BE2C (cell line): Measurements from ENCODE around the gene MED31.
"Not testable (repeated sequence)": the region's sequence is repeated elsewhere in the genome, so short reads cannot be mapped to it uniquely, and the experiment has no call there.

ENCODE experiments used
- DNase-seq: peaks from one replicate; pipeline ENCODE4 v3.0.0-alpha.2; 2020
- H3K27me3 ChIP-seq: fragments of 250-450 bp; sonication (Bioruptor Pico); 2 replicates; pipeline ENCODE4 v1.5.1; 2020; ENCODE audit warnings: mild to moderate bottlenecking
- H3K36me3 ChIP-seq: fragments of 250-450 bp; sonication (Bioruptor Pico); 2 replicates; pipeline ENCODE4 v1.5.1; 2020; ENCODE audit warnings: mild to moderate bottlenecking
- H3K4me1 ChIP-seq: fragments of 250-450 bp; sonication (Bioruptor Pico); 2 replicates; pipeline ENCODE4 v1.5.1; 2020
- H3K4me3 ChIP-seq: 2 replicates; pipeline ENCODE4 v1.5.1; 2011; ENCODE audit warnings: low read depth, low read length
- H3K9me3 ChIP-seq: fragments of 250-450 bp; sonication (Bioruptor Pico); 2 replicates; pipeline ENCODE4 v1.5.1; 2020
- TF ChIP-seq, protein P1 (sequence below): IDR thresholded peaks from 2 replicates; pipeline ENCODE4 v1.5.1; 2012; ENCODE audit warnings: mild to moderate bottlenecking, low read depth, low read length

The MED31 gene

DNA sequence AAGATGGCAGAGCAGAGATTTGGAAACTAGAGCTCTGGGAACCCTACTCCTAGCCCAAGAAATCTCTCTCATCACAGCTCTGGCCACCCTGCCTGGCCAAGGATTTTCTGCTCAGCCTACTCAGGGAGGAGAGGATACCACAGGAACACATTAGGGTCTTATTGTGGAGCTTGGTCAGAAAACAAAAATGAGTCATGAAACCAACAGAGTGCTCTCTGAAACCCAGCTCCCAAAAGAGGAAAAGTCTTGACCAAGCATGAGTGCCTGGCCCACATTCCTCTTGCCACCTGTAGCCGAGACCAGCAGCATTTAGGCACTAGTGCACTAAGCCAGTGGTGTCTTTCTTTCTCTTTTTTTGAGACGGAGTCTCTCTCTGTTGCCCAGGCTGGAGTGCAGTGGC lies 43.6 kb upstream of the MED31 start:
- Histone ChIP-seq H3K4me1 (no peaks in the 10 kb centered on the region), H3K9me3 (no peaks in the 10 kb centered on the region), H3K36me3 (no peaks in the 10 kb centered on the region), H3K27me3 (no peaks in the 10 kb centered on the region), H3K4me3 (no peak overlapping the region)
- TF ChIP-seq, protein P1, sequence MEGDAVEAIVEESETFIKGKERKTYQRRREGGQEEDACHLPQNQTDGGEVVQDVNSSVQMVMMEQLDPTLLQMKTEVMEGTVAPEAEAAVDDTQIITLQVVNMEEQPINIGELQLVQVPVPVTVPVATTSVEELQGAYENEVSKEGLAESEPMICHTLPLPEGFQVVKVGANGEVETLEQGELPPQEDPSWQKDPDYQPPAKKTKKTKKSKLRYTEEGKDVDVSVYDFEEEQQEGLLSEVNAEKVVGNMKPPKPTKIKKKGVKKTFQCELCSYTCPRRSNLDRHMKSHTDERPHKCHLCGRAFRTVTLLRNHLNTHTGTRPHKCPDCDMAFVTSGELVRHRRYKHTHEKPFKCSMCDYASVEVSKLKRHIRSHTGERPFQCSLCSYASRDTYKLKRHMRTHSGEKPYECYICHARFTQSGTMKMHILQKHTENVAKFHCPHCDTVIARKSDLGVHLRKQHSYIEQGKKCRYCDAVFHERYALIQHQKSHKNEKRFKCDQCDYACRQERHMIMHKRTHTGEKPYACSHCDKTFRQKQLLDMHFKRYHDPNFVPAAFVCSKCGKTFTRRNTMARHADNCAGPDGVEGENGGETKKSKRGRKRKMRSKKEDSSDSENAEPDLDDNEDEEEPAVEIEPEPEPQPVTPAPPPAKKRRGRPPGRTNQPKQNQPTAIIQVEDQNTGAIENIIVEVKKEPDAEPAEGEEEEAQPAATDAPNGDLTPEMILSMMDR, result no peak
- DNase-seq, result no peak

DNA sequence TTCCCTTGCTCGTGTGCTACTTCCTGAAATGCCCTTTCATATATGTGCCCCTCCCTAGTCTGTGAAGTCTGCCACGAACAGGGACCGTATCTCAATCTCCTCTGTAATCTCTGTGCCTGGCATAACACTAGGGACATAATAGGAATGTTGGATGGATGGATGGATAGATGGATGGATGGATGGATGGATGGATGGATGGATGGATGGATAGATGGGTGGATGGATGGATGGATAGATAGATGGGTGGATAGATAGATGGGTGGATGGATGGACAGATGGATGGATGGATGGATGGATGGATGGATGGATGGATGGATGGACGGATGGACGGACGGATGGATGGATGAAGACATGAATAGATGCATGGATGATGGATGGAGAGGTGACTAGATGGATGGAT lies 40.6 kb upstream of the MED31 start:
- H3K9me3 ChIP-seq, result not testable (repeated sequence)

DNA sequence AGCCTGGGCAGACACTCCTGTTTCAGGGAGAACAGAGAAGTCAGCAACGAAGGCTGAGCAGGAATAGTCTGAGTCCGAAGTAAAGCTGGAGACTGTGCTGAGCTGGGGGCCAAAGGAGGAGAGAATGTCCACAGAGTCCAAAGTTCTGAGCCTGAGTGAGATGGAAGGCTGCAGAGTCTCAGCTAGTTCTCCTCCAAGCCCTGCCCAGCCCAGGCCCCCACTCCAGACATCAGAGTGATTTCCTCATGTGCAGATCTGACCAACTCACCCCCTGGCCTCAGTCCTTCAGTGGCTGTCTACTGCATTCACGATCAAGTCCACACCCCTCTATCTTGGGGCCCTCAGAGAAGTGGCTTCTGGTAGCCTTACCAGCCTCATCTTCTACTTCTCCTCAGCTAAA lies 40.1 kb upstream of the MED31 start:
- Histone ChIP-seq H3K9me3 (no peaks in the 10 kb centered on the region), H3K4me1 (no peaks in the 10 kb centered on the region), H3K4me3 (no peak overlapping the region), H3K27me3 (no peaks in the 10 kb centered on the region), H3K36me3 (no peaks in the 10 kb centered on the region)
- no peak for DNase-seq
- TF ChIP-seq, protein P1, result no peak

More for the DNA sequence above, 40.6 kb upstream of the MED31 start:
- H3K36me3 ChIP-seq, H3K4me1 ChIP-seq, DNase-seq, H3K27me3 ChIP-seq, H3K4me3 ChIP-seq: not testable (repeated sequence)

DNA sequence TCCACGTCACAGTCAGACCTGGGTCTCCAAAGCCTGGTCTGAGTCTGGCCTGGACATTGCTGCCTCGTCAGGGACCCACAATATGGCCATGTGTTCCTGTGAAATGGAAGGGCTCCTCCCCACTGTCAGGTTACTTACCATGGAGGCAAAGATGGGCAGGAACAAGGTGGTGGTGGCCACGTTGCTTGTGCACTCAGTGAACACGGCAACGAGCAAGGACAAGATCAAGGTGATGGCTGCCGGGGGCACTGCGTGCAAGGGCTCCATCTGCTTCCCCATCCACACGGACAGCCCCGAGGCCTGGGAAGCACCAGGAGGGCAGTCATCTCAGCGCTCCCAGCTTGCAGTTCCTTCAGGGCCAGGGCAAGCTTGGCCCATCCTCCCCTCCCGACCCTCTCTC lies 39.2 kb upstream of the MED31 start:
- H3K27me3 ChIP-seq, result no peaks in the 10 kb centered on the region
- no peaks in the 10 kb centered on the region for H3K9me3 ChIP-seq
- no peaks in the 10 kb centered on the region for H3K36me3 ChIP-seq
- no peaks in the 10 kb centered on the region for H3K4me1 ChIP-seq
- TF ChIP-seq, protein P1, result no peak
- no peak overlapping the region for H3K4me3 ChIP-seq
- no peak for DNase-seq

DNA sequence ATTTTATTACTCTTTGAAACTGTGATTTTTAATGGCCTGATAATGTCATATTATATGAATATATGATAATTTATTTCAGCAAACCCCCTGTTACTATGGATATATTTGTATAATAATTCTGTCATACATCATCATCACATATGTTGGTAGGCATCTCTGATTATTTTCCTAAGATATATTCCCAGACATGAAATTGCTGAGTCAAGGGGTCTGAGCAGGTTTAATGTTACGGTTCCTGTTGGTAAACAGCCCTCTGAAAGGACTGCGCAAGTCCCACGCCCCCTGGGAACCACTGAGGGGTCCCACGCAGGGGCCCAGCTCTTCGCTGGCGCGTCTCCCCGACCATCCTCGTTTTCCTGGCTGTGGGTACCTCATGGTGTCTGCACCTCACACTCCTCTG lies 37.5 kb upstream of the MED31 start:
- TF ChIP-seq, protein P1, result no peak
- no peak for DNase-seq
- no peaks in the 10 kb centered on the region for H3K4me1 ChIP-seq
- no peaks in the 10 kb centered on the region for H3K9me3 ChIP-seq
- no peak overlapping the region for H3K4me3 ChIP-seq
- H3K36me3 ChIP-seq, result no peaks in the 10 kb centered on the region
- no peaks in the 10 kb centered on the region for H3K27me3 ChIP-seq

DNA sequence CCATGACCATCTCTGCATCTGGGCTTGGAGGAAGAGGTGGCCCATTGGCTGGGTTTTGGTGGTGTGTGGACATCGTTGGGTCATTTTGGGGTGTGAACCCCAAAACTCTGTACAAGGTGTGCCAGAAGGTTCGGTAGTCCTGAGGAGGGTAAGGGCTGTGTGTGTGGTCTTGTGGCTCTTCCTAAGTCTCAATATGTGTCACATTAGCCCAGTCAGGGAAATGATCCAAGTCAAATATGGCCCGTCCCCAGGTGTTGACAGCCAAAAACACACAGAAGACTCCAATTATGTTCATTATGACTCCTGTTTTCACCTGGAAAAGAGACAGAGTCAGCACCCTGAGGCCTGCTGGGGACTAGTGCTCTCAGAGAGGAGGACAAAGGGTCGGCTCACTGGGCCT lies 34.6 kb upstream of the MED31 start:
- Histone ChIP-seq H3K9me3 (no peaks in the 10 kb centered on the region), H3K4me3 (no peak overlapping the region), H3K36me3 (no peaks in the 10 kb centered on the region), H3K27me3 (no peaks in the 10 kb centered on the region), H3K4me1 (no peaks in the 10 kb centered on the region)
- TF ChIP-seq, protein P1, result no peak
- no peak for DNase-seq
